AG08396 (cell line): Measurements from ENCODE around the gene UQCRH.
"Not testable (repeated sequence)": the region's sequence is repeated elsewhere in the genome, so short reads cannot be mapped to it uniquely, and the experiment has no call there.

ENCODE experiments used
- DNase-seq: peaks from one replicate; pipeline ENCODE4 v3.0.0; 2012; ENCODE audit warnings: low spot score, mixed read lengths

The UQCRH gene

GRCh38 chr1:46300673-46301405, 2.7 kb upstream of the UQCRH start:
- peak; percentile 40 for DNase-seq

DNA sequence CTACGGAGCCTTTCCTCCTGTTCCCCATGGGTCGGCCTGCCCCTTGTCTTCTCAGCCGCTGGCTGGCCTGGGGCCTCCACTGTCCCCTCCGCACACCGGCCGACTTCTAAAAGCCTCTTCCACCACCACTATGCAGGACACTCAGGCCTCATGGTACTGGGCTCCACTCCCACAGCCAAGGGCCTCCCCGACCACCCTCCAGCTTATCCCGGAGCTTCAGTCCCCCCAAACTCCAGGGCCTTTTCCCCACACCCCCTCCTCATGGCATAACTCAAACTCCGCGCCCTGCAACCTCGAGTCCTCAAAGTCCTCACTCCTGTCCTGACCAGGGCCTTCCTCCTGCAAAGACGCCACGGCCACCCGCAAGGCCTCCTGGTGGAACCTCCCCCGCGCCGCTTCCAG, 2.1 kb upstream of the UQCRH start:
- DNase-seq = peak; percentile 49

DNA sequence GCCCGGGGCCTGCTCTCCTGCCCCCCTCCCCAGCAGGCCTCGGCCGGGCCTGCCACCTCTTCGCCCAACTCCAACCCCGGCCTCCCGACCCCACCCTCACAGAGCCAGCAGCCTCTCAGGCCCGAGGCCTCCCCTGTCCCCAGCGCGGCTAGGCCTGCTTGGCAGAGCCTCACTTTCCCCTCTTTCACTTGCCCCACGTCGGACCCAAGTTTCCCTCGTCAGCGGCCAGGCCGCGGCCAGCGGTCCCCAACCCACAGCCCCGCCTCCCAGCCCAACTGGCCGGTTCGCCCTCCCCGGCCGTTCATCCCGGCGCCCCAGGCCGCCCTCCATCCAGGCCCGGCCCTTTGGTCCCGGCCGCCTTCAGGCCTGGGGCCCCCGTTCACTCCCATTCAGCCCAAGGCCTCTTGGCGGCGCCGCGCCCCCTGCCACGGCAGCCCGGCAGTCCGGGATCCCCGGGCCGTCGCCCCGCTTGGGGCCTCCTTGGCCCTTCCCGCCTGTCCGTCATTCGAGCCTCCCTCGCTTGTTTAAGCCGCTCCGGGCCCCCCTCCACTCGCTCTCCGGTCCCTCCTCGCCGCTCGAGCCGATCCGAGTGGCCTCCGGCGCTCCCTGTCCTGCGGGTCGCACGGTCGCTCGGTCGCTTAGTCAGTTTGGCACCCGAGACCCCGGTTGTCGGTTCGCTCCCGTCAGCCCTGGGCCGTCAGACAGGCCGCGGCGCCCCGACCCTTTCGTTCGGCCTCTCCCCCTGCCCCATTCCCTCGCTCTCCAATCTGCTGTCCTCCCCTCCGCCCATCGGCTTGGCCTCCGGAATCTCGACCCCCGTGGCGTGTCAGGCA, 1.5 kb upstream of the UQCRH start:
- peak; percentile 70 for DNase-seq

- DNase-seq = peak; percentile 56
These were observed 859 bp upstream of the UQCRH start for GRCh38 chr1:46302641-46303037.

- peak; percentile 22 for DNase-seq
These were observed 401 bp downstream of the UQCRH start for GRCh38 chr1:46303872-46304326.

- DNase-seq = no peak
These were observed 2.6 kb downstream of the UQCRH start for GRCh38 chr1:46306159-46306530.

- DNase-seq = no peak
These were observed 6.1 kb downstream of the UQCRH start for GRCh38 chr1:46309401-46310159.

DNA sequence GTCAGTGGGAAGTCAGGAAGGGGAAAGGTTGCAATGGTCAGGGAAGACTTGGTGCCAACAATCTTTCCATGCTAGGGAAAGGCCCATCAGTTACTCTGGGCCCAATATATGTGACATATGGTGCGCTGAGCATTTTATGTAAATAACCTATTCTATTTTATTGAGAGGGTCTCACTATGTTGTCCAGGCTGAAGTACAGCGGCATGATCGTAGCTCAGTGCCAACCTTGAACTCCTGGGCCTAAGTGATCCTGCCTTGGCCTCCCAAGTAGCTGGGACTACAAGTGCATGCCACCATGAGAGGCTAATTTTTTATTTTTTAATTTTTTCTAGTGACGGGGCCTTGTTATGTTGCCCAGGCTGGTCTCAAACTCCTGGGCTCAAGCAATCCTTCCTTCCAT, 6.8 kb downstream of the UQCRH start:
- no peak for DNase-seq

DNA sequence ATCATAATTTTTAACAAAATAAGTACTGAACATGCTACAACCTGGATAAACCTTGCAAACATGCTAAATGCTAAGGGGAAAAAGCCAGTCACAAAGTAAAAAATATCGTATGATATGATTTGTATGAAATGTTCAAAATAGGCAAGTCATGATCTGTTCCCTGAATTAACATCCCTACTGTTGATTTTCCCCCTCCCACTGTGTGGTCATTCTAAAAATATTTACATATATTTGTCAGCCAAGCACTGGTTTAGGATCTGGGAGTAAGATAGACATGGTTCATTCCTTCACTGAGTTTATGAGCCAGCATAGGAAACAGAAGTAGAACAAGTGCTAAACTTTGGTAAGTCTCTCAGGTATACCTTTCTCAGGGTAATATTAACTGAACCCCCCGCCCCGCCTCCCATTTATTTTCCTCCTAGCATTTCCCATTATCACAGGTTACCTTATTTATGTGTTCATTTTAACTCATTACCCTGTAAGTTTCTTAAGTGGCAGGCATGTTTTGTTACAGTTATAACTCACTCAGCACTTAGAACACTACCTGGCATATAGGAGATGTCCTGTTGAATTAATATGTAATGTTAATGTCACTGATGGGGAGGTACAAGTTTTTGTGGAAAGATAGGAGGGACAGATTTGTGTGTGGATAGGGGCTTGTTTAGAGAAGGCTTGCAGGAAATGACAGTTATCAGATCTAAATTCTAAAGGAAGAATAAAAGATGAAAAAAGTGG, 12.3 kb downstream of the UQCRH start:
- DNase-seq = peak; percentile 57

- no peak for DNase-seq
These were observed 13.8 kb downstream of the UQCRH start for GRCh38 chr1:46317323-46317722.

- DNase-seq = not testable (repeated sequence)
These were observed 15.8 kb downstream of the UQCRH start for GRCh38 chr1:46319301-46319700.

- not testable (repeated sequence) for DNase-seq
These were observed 16.7 kb downstream of the UQCRH start for GRCh38 chr1:46319960-46320914.

DNA sequence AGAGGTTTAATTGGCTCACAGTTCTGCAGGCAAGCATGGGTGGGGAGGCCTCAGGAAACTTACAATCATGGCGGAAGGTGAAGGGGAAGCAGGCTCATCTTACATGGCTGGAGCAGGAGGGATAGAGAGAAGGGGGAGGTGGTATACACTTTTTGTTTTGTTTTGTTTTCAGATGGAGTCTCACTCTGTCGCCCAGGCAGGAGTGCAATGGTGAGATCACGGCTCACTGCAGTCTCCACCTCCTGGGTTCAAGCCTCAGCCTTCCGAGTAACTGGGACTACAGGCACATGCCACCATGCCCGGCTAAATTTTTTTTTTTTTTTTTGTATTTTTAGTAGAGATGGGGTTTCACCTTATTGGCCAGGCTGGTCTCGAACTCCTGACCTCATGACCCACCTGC, 18.7 kb downstream of the UQCRH start:
- not testable (repeated sequence) for DNase-seq

DNA sequence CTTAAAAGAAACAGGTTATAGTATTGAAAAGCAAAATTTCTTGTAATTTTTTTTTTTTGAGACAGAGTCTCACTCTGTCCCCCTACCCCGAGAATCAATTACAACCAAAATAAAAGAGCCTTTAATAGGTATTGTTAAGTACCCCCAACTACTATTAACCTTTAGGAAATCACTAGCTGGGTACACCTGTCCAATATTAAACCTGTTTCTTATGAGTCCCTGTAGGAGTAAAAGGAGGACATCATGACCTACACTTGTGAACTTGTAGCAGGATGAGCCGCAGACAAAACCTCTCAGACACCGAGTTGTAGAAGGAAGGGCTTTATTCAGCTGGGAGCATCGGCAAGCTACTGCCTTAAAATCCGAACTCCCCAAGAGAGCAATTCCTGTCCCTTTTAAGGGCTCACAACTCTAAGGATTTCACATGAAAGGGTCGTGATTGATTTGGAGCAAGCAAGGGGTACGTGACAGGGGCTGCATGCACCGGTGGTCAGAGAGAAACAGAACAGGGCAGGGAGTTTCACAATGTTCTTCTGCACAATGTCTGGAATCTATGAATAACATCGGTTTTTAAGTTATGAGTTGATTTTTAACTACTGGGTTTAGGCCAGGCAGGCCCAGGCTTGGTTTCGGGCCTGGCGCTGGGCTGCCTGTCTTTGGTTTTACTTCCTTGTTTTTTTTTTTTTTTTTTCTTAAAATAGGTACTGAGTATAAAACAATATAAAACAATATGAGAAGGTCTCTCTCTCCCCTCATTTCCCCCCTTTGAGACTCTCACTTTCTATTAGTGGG, 22.0 kb downstream of the UQCRH start:
- DNase-seq = not testable (repeated sequence)

- DNase-seq = not testable (repeated sequence)
These were observed 24.7 kb downstream of the UQCRH start for GRCh38 chr1:46328182-46328581.

DNA sequence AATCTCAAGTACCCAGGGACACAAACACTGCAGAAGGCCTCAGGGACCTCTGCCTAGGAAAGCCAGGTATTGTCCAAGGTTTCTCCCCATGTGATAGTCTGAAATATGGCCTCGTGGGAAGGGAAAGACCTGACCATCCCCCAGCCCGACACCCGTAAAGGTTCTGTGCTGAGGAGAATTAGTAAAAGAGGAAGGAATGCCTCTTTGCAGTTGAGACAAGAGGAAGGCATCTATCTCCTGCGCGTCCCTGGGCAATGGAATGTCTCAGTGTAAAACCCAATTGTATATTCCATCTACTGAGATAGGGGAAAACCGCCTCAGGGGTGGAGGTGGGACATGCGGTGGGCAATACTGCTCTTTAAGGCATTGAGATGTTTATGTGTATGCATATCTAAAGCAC, 26.3 kb downstream of the UQCRH start:
- not testable (repeated sequence) for DNase-seq

DNA sequence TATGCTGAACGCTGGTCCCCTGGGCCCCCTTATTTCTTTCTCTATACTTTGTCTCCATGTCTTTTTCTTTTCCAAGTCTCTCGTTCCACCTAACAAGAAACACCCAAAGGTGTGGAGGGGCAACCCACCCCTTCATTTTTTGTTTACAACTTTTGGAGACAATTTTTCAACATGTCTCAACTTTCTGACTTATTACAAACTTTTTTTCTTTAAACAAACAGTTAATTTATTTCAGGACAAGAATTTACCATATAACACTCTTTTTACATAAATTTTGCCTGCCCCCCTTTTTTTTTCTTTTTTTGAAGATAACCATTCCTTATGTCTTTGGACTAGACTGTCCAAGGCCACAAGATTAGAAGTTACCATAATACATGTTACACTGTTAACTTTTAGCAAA, 26.9 kb downstream of the UQCRH start:
- not testable (repeated sequence) for DNase-seq

DNA sequence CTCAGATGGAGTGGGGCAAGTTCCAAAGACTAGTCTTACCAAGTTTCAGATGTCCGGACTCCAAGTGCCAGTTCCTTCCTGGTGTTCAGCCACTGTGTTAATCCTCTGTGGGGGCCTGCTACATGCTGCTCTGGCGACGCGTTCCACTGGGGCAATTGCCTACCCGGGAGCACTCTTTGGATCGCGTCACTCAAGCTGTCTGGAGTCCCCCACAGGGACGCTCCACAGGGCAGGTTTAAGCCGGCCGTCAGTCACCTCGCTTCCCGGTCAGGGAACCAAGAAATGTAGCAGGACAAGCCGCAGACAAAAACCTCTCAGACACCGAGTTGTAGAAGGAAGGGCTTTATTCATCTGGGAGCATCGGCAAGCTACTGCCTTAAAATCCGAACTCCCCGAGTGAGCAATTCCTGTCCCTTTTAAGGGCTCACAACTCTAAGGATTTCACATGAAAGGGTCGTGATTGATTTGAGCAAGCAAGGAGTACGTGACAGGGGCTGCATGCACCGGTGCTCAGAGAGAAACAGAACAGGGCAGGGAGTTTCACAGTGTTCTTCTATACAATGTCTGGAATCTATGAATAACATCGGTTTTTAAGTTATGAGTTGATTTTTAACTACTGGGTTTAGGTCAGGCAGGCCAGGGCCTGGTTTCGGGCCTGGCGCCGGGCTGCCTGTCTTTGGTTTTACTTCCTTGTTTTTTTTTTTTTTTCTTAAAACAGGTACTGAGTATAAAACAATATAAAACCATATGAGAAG, 28.5 kb downstream of the UQCRH start:
- DNase-seq = not testable (repeated sequence)
